Stimulated activated CD8-positive, alpha-beta memory T cell treated with anti-CD3 and anti-CD28 coated beads, Interleukin-4, amount 100 ng/mL, for 4 hours (primary cell): ENCODE data around the gene RGS14.
"Not testable (repeated sequence)": the region's sequence is repeated elsewhere in the genome, so short reads cannot be mapped to it uniquely, and the experiment has no call there.

Source experiments
- DNase-seq, 2 donors: peaks; one replicate each; pipeline ENCODE4 v3.0.0-alpha.2; 2020; ENCODE audit warnings: low read depth in 2 of 2, low spot score in 1 of 2

The RGS14 gene

DNA sequence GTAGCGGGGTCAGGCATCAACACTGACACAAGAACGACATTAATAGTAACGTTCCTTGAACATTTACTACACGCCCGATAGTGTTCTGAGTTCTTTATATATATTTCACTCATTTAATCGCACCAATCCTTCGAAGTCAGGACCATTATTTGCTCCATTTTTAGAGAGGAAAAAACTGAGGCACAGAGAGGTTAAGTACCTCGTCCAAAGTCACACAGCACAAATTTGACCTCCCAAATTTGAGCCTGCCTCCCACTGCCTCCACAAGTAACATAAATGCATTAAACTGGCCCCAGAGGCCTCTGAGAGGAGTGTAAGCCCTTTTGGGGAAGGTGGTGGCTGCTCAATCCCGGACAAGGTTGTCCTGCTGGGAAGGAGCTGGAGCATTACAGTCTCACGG lies 5.8 kb downstream of the RGS14 start:
- no peak for DNase-seq

DNA sequence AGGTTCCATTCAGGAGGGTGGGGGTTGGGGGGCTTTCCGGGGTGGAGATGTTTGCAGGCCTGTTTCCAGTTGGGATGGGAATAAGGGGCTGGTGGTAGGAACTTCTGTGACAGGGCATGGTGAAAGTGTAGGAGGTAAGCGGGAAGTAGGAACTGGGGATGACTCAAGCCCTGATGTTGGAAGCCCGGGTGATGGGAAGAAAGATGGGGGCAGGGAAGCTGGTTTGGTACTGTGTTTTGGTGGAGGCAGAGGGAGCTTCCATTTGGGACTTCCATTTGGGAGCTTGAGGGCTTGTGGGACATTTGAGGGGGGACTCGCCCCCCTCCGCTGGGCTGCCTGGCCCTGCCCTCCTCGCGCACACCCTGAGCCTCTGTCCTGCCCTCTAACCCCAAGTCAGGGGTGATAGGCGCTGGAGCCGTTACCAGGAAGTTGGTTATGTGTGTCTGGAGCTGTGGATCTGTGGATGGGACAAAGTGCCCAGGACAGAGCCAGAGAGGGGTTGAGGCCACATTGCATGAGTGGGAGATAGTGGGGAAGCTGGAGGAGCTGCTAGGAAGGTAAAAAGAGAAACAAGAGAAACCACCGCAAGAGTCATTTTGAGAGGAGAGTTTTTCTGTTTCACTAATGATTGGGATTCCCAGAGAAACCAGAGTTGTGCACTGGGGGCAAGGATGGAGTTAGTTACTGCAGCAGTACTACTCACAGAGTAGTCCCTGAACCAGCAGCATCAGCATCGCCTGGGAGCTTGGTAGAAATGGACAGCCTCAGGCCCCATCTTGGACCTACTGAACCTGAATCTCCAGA lies 6.6 kb downstream of the RGS14 start:
- no peak for DNase-seq

DNA sequence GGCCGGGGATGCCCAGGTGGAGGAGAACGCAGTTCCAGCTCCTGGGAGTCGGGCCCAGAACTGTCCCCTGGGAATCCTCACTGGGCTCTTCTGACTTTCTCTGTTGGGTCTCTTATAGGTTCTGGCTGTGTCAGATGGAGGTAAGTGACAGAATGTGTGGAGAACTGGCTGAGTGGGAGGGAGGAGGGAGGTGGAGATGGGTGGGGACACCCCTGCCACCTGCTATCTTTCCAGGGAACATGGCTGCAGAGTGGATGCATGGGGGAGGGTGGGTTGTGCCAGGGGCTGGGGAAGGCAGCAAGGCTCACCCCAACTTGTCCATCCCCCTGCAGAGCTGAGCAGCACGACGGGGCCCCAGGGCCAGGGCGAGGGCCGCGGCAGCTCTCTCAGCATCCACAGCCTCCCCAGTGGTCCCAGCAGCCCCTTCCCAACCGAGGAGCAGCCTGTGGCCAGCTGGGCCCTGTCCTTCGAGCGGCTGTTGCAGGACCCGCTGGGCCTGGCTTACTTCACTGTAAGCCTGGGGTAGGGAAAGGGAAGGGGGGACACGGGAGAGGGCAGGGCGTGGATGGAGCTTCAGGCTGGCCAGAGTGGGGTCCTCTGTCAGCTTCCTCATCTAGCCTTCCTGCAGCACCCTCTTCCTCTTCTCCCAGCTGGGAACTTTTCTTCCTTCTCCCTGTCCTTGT lies 8.3 kb downstream of the RGS14 start:
- no peak for DNase-seq

DNA sequence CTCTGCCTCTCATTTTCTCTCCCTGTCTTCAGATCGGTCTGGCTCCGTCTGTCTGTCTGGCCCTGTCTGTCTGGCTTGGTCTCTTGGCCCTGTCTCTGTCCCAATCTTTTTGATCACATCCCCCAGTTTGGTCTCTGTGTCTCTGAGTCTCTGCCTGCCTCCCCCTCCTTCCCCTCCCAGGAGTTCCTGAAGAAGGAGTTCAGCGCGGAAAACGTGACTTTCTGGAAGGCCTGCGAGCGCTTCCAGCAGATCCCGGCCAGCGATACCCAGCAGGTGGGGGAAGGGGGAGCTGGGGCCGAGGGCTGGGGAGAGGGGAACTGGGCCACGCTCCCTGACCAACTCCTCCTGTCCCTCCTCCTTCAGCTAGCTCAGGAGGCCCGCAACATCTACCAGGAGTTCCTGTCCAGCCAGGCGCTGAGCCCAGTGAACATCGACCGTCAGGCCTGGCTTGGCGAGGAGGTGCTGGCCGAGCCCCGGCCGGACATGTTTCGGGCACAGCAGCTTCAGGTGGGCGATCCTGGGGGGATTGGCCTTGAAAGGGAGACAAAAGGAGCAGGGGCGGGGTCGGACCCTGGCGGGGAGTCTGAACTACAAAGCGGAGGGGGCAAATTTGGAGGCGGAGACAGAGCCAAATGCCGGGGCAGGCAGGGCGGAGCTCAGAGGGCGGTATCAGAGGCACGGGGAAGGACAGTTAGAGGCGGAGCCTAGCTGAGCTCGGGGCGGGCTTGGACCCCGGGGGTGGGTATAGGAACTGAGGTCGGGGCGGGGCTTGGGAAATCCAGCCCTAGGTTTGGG lies 9.0 kb downstream of the RGS14 start:
- no peak for DNase-seq

DNA sequence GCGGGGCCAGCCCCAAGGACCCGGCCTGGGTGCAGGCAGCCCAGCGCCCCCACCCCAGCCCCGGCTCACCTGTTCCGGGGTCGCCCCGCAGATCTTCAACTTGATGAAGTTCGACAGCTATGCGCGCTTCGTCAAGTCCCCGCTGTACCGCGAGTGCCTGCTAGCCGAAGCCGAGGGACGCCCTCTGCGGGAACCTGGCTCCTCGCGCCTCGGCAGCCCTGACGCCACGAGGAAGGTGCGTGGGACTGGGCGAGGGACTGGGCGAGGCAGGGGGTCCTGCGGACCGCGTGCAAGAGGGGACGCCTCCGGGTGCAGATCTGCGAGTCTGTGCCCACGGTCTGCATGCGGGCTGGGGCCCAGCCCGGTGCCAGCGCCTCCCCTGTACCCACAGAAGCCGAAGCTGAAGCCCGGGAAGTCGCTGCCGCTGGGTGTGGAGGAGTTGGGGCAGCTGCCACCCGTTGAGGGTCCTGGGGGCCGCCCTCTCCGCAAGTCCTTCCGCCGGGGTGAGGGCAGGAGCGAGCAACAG lies 9.7 kb downstream of the RGS14 start:
- no peak for DNase-seq

DNA sequence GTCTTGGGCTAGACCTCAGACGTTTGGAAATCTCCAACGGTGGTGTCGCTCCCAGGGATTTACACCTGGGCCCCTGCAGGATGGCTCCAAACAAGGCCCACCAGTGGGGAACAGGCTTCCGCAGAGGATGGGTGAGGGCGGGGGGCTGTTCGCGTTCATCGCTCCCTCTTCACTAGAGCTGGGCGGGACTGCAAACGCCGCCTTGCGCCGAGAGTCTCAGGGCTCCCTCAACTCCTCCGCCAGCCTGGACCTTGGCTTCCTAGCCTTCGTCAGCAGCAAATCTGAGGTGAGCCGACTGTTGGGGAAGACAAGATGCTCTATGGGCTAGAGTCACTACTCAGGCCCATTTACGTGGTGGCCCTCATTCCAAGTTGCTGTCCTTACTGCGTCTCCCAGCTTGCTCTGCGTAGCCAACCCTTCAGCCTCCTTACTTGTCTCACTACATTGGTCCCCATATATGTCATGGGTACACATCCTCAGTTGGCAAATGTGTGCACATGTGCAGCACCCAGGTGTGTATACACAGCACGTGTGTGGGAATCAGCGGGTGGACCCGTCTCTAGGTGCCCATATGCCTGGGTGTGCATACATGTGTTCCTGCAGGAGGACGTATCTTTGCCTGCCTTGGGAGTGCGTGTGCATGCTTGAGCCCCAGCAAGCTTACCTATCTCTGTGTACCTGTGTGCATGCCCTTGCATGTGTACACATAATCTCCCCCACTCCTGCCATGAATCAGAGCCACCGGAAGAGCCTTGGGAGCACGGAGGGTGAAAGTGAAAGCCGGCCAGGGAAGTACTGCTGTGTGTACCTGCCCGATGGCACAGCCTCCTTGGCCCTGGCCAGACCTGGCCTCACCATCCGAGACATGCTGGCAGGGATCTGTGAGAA lies 10.5 kb downstream of the RGS14 start:
- no peak for DNase-seq

DNA sequence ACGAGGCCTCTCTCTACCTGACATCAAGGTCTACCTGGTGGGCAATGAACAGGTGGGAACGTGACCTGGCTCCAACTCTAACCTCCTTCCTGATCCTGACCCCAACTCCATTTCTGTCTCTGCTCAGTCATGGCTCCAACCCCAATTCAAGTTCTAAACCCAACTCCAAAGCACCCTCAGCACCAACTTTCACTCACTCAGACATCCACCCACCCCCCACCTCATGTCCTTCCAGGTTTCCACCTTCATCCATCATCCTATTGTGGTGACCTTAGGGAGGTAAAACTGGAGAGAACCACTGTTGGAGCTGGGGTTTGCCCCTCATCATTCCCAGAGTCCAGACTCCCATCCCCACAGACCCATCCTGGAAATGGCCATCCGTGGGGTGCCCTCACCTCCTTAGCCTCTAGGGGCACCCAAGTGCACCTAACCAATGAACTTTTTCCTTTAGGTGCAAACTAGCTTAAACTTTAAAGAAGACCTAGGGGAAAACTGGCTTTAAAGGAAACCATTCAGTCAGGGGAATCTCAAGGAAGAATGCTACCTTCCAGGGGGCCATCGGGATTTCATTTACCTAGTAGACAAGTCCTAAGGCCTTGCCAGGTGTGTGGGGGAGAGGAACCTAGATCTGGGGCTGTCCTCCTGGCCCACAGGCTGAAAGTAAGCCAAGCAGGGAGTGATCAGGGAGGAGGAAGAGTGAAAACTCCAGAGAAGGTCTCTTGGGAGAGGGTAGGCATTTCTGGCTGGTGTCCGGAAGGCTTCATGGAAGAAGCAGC lies 11.3 kb downstream of the RGS14 start:
- no peak for DNase-seq

DNA sequence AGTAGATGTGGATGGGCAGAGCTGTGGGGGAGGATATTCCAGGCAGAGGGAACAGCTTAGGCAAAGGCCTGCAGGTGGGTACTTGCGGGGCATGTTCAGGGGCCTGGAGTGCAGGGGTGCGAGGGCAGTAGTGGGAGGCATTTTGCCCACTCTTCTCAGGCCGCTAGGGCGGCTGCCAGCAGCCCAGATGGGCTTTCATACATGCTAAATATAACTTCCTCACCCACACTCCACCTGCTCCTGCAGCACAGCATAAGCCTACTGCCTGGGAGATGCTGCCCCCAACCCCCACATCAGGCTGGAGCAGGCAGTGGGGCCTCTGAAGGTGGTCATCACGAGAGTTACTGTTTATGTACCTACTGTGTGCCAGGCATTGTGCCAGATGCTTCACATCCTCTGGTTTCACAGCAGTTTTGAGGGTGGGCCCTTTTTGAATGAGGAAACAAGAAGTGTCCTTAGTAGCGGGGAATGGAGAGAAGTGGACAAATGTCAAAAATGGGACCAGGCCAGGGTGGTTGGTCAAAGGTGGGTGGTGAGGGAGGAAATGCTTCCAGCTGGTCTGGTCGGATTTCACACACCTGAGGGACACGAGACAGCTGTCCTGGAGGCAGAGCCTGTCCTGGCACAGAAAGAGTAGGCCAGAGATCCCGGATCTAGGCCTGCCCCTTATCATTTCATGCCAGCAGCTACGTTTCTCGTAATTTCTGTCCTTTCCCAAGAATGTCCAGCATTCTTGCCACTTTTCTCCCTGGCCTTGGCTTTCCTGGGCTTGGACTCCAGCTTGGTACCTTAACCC lies 12.1 kb downstream of the RGS14 start:
- DNase-seq = no peak

DNA sequence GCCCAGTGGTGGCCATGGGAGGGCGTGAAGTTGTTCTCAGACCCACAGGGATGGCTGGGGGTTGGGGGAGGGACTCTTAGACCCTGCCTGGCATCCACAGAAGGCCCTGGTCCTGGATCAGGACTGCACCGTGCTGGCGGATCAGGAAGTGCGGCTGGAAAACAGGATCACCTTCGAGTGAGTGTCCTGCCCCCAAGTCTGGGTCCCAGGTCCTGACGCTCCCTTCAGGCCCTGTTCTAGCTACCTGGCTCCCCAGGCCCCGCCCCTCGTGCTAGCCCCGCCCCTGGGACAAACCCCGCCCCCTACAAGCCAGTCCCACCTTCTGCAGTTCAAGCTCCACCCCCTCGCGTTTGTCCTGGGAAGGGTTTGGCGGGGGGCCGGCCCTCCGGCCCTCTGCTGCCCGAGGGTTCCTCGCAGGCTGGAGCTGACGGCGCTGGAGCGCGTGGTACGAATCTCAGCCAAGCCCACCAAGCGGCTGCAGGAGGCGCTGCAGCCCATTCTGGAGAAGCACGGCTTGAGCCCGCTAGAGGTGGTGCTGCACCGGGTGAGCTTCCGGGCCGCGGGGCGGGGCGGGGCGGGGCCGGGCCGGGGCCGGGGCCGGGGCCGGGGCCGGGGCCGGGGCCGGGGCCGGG lies 12.9 kb downstream of the RGS14 start:
- DNase-seq = no peak

DNA sequence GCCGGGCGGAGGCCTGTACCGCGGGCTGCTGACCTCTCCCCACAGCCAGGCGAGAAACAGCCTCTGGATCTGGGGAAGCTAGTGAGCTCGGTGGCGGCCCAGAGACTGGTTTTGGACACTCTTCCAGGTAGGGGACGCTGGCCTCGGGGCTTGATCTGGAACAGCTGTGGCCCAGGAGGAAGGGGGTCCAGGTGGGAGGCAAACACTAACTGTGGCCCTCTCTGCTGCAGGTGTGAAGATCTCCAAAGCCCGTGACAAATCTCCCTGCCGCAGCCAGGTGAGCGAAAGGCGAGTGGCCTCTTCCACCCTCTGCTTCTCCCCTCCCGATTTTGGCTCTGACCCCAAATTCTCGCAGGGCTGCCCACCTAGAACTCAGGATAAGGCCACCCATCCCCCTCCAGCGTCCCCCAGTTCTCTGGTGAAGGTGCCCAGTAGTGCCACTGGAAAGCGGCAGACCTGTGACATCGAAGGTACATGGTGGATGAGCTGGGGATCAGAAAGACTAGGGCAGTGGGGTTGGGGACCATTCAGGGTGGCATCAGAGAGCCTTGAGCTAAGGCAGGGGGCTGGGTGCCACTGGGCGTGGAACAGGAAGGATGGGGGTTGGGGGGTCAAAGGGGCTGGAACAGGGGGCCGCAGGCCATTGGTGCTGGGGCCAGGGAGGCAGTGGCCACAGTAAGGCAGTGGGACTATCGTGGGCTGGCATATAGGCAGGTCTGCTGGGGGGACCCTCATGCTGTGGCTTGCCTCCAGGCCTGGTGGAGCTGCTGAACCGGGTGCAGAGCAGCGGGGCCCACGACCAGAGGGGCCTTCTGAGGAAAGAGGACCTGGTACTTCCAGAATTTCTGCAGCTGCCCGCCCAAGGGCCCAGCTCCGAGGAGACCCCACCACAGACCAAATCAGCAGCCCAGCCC lies 13.7 kb downstream of the RGS14 start:
- no peak for DNase-seq

DNA sequence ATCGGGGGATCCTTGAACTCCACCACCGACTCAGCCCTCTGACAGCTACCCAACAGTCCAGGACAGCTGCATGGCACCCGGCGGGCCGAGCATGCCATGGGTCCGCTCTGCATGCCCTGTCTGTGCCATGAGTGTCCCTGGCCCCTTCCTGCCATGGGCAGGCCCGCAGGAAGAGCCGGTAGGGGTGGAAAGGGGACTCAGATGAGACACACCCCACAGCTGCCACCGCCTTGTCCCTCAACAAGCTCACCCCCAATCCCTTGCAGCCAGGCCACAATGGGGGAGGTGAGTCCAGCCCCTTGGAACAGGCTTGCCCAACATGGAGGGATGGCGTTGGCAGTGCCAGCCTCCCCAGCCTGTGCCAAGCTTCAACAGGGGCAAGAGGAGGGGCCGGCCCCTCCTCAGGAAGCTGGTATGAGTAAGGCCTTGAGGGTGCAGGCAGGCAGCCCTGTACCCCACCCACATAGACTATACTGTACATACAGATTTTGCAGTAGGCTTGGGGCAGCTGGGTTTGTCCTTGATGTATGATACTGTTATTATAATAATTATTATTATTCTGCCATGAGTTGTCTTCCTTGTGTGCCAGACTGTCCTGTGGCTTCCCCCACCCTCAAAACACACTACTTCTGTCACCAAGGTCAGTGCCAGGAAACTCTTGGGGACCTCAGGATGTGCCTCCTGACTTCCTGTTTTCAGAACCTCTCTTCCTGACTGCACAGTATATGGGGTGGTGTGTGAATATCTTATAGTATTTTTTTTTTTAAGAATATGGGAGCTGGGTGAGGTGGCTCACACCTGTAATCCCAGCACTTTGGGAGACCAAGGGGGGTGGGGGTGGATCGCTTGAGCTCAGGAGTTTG lies 14.5 kb downstream of the RGS14 start:
- no peak for DNase-seq

DNA sequence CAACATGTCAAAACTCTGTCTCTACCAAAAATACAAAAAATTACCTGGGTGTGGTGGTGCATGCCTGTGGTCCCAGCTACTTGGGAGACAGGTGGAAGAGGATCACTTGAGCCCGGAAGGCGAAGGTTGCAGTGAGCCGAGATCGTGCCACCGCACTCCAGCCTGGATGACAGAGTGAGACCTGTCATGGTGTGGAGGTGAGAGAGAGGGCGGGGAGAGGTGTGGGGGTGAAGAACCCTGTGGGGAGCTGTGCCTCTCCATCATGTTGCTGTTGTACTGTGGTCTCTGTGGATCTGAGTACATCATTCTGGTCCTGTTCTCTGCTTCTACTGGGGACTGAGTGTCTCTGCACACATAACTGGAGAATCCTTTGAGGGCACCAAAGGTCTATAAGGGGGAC lies 15.2 kb downstream of the RGS14 start:
- no peak for DNase-seq

DNA sequence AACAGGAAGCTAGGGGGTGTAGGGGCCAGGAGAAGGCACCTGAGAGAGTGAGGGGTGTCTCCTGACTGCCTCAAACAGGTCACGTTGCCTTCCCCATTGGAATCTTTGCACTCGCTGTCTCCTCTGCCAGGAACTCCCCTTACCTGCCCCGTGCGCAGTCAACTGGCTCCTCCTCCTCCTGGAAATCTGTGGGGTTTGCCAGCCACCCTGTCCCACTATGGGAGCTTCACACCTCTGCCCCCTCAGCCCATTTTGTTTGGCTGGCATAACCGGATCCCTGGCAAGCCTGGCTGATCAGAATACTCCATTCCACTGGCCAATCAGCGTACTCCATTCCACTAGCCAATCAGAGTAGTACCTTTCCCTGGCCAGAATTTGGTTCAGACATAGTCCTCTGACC lies 16.1 kb downstream of the RGS14 start:
- no peak for DNase-seq

DNA sequence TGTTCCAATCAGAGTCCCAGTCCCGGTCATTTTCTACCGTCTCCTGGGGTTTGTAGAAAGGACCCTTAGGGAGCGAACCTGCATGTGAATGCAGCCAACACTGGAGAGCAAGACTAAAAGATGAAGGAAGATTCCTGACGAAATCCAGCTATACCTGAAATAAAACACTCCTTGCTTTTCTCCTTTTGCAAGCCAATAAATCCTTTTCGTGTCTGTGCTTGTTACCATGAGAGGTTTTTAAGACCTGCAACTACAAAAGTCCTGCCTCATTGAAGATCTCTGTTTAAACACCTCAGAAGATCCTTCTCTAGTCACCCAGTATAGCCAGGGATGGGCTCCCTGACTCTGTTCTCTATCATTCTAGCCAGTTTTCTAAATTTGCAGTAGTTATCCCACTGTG lies 16.5 kb downstream of the RGS14 start:
- DNase-seq = no peak

DNA sequence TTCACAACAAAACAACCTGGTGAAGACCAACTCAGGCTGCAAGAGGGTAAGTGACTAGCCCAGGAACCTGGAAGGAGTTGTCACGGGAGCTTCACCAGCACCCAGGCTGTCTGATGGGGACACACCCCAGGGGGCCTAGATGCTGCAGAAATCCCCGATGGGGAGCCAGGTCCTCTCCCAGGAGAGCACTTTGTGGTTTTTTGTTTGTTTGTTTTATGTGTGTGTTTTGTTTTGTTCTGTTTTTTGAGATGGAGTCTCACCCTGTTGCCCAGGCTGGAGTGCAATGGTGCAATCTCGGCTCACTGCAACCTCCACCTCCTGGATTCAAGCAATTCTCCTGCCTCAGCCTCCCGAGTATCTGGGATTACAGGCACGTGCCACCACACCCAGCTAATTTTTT lies 17.8 kb downstream of the RGS14 start:
- DNase-seq = not testable (repeated sequence)

DNA sequence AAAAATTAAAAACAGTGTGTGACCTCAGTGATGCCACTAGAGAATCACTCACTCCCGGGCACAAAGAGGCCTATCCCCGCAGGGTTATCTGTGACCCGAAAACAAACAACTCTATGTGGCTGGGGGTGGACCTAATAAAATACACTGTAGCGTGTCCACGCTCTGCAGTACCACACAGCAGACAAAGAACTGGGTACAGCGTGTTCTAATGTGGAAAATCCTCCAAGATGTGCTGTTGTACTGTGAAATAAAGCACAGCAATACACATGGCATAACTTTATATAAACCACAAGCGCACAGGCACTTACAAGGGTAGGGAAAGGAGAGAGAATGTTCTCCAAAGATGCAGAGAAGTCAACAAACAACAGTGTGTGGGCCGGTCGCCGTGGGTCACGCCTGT lies 18.4 kb downstream of the RGS14 start:
- DNase-seq = no peak
